NCI-H2029 (cell line): ENCODE results near the gene SIMC1.

Source experiments
- DNase-seq: peaks from one replicate; lab custom pipeline; 2025; lab: John Stamatoyannopoulos, UW

Gene SIMC1

DNA sequence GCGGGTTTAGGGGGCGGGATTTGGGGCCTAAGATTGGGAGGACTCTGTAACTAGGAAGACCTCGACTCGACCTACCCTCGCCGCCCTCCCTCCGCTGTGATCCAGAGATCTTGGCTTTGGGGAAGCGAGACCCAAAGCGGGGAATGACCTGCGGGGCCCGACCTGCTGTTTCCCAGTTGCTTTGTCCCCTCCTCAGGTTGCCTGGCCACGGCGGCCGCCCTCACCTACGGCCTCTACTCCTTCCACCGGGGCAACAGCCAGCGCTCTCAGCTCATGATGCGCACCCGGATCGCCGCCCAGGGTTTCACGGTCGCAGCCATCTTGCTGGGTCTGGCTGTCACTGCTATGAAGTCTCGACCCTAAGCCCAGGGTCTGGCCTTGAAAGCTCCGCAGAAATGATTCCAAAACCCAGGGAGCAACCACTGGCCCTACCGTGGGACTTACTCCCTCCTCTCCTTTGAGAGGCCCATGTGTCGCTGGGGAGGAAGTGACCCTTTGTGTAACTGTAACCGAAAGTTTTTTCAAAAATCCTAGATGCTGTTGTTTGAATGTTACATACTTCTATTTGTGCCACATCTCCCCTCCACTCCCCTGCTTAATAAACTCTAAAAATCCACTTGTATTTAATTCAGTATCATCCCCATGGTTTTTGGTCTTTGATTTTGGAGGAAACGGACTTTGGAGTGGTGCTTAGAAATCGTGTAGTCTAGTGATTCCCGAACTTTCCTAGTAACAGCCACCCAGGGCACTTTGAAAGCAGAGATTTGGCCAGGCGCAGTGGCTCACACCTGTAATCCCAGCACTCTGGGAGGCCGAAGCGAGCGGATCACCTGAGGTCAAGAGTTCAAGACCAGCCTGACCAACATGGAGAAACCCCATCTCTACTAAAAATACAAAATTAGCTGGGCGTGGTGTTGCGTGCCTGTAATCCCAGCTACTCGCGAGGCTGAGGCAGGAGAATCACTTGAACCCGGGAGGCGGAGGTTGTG lies 151.2 kb downstream of the SIMC1 start:
- no peak for DNase-seq

DNA sequence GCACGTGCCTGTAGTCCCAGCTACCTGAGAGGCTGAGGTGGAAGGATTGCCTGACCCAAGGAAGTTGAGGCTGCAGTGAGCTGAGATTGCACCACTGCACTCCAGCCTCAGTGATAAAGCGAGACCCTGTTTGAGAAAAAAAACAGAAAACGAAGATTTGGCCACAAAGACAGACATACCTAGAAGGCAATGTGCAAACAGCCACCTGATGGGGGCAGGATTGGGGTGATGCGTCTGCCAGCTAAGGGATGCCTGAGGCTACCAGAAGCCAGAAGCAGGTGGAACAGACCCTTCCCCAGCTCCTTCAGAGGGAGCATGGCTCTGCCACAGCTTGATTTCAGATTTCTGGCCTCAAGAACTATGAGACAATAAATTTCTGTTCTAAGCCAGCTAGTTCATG lies 153.3 kb downstream of the SIMC1 start:
- no peak for DNase-seq

DNA sequence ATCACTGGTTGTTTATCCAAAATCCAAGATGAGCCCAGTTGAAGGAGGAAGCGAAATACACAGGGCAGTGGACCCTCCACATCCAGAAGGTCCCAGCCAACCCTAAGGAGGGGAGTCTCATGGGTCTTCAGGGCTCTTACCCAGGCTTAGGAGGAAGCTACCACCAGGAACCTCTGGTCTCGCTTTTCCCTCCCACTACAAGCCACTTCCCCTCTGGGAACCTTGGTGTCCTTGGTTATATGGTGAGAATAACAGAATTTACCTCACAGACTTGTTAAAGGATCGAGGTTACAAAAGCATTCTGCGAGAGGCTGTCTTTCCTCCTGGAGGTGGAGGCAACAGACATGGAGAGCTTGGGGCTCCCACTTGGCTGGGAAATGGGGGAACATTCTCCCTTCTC lies 153.8 kb downstream of the SIMC1 start:
- DNase-seq, result no peak

DNA sequence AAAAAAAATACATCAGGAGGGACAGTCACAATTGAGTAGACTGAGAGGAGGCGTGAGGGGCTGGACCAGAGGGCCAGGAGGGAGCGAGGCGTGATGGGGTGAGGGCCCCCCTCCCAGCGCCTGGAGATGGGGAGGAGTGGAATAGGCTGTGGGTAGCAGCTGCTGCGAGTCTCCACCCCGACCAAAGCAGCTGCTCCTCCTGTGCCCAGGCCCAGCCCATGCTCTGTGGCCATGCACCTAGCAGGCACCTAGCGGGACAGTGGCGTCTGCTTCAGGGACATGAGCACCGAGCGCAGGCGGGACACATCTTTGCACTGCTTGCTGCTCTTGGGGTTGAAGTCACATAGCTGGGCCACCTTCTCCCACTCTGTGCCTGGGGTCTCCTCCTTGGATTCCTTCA lies 154.3 kb downstream of the SIMC1 start:
- no peak for DNase-seq

DNA sequence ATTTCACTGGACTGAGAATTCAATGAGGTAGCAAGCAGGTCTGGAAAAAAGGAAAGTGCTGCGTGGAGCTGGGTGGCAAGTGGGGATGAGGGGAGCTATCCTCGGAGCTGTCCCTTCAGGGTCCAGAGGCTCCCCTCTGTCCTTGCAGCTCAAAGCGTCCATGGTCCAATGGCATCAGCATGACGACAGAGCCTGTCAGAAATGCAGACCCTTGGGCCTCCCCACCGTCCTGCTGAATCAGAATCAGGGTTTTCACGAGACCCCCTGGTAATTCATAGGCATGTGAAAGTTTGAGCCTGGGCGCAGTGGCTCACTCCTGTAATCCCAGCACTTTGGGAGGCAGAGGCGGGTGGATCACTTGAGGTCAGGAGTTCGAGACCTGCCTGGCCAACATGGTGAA lies 155.9 kb downstream of the SIMC1 start:
- no peak for DNase-seq

DNA sequence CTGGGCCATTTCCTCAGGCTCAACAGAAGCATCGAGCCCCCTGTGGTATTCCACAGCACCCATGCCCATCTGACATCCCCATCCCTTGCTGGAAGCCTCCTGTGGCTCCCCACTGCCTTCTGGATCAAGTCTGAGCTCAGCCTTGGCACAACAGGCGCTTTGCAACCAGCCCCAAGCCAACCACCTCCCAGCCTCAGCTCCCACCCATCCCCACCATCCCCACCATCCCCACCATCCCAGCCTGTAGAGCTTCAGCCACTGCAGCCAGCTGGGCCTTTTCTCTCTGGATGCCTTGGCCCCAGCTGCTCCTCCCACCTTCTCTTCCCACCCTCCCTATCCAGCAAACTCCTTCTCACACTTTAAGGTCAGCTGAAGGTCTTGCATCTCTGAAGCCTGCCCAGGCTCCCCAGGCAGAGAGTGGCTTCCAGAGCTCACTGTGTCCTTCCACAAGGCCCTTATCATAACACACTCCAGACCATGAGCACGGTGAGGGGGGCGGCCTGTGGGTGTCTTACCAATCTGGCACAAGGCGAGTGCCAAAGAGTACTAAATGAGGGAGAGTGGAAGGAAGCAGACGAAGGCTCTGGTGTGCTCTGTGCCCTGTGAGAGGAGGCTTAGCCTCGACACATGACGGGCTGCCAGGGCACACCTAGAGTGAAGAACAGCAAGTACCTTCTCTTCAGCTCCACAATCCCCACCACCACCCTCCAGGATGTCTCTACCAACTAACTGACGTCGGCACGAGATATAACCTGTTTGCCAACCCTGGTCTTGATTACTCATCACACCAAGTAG lies 156.9 kb downstream of the SIMC1 start:
- no peak for DNase-seq
